Measurements from ENCODE around the gene EN2.

EN2 gene

GRCh38 chr7:155509359-155509724, 51.4 kb downstream of the EN2 start:
- no peak for DNase-seq (ENCODE audit: low read depth)

GRCh38 chr7:155509725-155510551, 52.0 kb downstream of the EN2 start:
- DNase-seq (ENCODE audit: low read depth) = no peak

- no peak for DNase-seq (ENCODE audit: low read depth)
Observed at GRCh38 chr7:155510975-155511701, 53.2 kb downstream of the EN2 start.

- DNase-seq (ENCODE audit: low read depth) = no peak
Observed at GRCh38 chr7:155511702-155511996, 53.7 kb downstream of the EN2 start.

- DNase-seq (ENCODE audit: low read depth) = no peak
Observed at GRCh38 chr7:155512246-155512887, 54.4 kb downstream of the EN2 start.

- DNase-seq (ENCODE audit: low read depth) = no peak
Observed at GRCh38 chr7:155513543-155514285, 55.8 kb downstream of the EN2 start.

GRCh38 chr7:155514296-155514695, 56.4 kb downstream of the EN2 start:
- no peak for DNase-seq (ENCODE audit: low read depth)

Measured in stimulated activated CD8-positive, alpha-beta memory T cell treated with anti-CD3 and anti-CD28 coated beads, Interleukin-15, amount 100 ng/mL, for 1 hour (primary cell).